NCI-H1105 (cell line): ENCODE results near the gene CFC1.
"Not testable (repeated sequence)": the region's sequence is repeated elsewhere in the genome, so short reads cannot be mapped to it uniquely, and the experiment has no call there.

Experiments used
- DNase-seq: peaks from one replicate; lab custom pipeline; 2025; lab: John Stamatoyannopoulos, UW

CFC1 gene

DNA sequence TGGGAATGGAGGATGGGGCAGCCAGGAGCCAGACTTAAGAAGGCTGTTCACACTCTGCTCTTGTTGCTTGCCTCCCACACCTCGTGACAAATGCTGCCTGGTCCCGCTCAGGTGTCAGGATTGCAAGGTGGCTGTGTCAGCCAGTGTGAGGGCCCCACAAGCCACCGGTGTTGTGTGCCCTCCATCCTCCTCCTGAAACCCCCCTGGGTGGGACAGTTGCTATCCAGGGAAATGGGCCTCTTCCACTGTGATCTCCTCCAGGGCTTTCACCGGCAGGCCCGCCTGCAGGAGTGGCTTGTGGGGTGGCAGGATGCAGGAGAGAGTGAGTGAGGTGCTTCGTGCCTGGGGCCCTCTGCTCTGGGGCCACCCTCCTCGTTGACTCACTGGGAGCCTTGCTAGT lies 16.4 kb downstream of the CFC1 start:
- DNase-seq, result not testable (repeated sequence)

GRCh38 chr2:130581491-130581890 lies 17.9 kb downstream of the CFC1 start:
- DNase-seq, result not testable (repeated sequence)

GRCh38 chr2:130579121-130579520 lies 20.3 kb downstream of the CFC1 start:
- not testable (repeated sequence) for DNase-seq

- not testable (repeated sequence) for DNase-seq
These were observed 21.8 kb downstream of the CFC1 start for GRCh38 chr2:130577559-130577958.

- not testable (repeated sequence) for DNase-seq
These were observed 23.1 kb downstream of the CFC1 start for GRCh38 chr2:130576209-130576784.

DNA sequence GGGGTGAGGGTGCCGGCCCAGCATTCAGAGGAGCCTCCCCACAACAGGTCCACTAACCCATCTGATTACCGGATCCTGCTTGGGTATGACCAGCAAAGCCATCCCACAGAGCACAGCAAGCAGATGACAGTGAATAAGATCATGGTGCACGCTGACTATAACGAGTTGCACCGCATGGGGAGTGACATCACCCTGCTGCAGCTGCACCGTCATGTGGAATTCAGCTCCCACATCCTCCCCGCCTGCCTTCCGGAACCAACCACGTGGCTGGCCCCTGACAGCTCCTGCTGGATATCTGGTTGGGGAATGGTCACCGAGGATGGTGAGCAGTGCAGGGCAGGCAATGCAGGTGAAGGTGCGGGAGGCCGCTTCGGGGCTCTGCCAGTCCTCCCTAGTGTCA lies 25.1 kb downstream of the CFC1 start:
- not testable (repeated sequence) for DNase-seq

DNA sequence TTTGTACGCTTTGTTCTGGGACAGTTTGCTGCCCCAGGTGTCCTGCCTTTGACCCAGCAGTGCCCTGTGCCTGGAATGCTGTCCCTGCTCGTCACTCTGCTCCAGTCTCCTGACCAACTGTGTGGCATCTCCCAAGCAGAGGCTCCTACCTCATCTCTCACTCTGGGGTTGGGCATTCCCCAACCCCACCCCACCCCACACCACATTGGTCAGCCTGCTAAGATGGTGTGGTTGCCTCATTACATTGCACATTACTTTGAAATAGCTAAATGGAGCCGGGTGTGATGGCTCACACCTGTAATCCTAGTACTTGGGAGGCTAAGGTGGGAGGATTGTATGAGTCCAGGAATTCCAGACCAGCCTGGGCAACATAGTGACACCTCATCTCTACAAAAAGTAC lies 27.4 kb downstream of the CFC1 start:
- DNase-seq, result not testable (repeated sequence)

DNA sequence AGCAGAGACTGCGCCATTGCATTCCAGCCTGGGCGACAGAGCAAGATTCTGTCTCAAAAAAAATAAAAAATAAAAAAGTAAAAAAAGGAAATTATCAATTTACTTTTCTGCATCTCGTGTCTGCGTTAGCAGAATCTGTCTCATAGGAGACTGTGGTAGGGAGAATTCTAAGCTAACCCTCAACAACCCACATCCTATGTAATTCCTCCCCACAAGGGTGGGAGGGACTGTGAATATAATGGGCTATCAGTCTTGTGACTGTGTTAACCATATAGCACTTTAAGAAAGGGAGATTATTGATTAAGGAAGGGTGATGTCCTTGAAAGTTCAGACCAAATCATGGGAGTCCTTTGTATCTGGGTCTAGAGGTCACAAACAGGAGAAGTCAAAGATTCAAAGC lies 33.2 kb downstream of the CFC1 start:
- DNase-seq, result not testable (repeated sequence)

DNA sequence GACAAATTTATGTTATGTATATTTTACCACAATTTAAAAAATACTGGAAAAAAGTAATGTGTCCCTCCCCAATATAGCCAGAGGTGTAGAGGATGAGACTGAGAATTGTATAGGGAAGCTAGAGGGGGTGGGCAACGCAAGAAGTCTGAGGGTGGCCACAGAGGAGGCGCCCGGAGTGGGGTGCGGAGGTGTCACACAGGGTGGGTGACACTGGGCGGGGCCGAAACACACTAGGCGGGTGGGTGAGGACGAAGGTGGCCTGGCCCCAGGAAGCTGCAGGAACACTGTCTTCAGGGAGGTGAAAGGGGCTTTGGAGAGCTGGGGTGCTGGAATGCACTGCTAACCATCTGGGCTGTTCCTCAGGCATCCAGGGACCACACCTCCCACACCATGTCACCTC lies 42.9 kb downstream of the CFC1 start:
- DNase-seq, result not testable (repeated sequence)

DNA sequence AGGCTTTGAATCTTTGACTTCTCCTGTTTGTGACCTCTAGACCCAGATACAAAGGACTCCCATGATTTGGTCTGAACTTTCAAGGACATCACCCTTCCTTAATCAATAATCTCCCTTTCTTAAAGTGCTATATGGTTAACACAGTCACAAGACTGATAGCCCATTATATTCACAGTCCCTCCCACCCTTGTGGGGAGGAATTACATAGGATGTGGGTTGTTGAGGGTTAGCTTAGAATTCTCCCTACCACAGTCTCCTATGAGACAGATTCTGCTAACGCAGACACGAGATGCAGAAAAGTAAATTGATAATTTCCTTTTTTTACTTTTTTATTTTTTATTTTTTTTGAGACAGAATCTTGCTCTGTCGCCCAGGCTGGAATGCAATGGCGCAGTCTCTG lies 45.2 kb downstream of the CFC1 start:
- not testable (repeated sequence) for DNase-seq

DNA sequence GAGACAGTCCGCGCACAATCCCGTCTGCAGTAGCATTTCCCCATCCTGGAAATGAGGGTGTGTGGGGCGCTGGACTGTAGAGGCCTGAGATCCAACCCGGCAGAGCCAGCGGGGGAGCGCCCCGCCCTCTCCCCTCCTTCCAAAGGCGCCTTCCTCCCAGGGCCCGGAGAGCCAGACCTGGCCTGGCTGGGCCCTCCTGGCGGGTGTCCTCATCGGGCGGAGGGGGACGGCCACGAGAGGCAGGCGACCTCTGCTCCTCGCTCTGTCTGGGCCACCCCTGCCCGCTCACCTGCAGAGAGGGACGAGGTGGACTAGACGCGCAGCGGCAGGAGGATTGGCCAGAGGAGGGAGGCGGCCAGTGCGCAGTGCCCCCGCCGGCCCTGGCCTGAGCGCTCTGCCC lies 49.9 kb downstream of the CFC1 start:
- not testable (repeated sequence) for DNase-seq

DNA sequence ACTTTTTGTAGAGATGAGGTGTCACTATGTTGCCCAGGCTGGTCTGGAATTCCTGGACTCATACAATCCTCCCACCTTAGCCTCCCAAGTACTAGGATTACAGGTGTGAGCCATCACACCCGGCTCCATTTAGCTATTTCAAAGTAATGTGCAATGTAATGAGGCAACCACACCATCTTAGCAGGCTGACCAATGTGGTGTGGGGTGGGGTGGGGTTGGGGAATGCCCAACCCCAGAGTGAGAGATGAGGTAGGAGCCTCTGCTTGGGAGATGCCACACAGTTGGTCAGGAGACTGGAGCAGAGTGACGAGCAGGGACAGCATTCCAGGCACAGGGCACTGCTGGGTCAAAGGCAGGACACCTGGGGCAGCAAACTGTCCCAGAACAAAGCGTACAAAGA lies 51.0 kb downstream of the CFC1 start:
- not testable (repeated sequence) for DNase-seq

GRCh38 chr2:130544978-130545377 lies 54.4 kb downstream of the CFC1 start:
- not testable (repeated sequence) for DNase-seq

- not testable (repeated sequence) for DNase-seq
These were observed 55.4 kb downstream of the CFC1 start for GRCh38 chr2:130543785-130544528.

- DNase-seq, result not testable (repeated sequence)
These were observed 56.6 kb downstream of the CFC1 start for GRCh38 chr2:130542789-130543188.
